K562 (cell line): ENCODE data around the gene TMEM247. TPM values are rescaled to one million over a fixed set of nuclear protein-coding genes. Genes with fewer than 3 reads are reported as not detected.
A peak's percentile ranks its signal among the peaks of the same experiment; 100 is the strongest.

Experiments used
- ATAC-seq: fragments of 200-7000 bp; cut with Tn5 transposase; 3 replicates; pipeline ENCODE4 v1.9.1; 2020; ENCODE audit warnings: moderate library complexity
- BruUV-seq: library from RNA; stranded (reverse); fragments of 400-500 nt; replicated peaks from 2 replicates; lab custom pipeline; 2021; lab: Mats Ljungman, UMichigan
- CTCF ChIA-PET: fragments of 300-600 bp; formaldehyde crosslinking; extraction: SDS; loops from one replicate; lab custom pipeline; 2021; ENCODE audit warnings: low intra/inter-chr PET ratio; lab: Yijun Ruan, JAX
- POLR2A ChIA-PET: fragments of 300-600, 350-650 bp; sonication (Branson Sonifier 250); formaldehyde crosslinking; extraction: SDS; loops from one replicate; lab custom pipeline; 2021; ENCODE audit warnings: antibody characterized with exemption, inconsistent platforms; lab: Yijun Ruan, JAX
- DNase-seq, 4 experiments: peaks; one replicate each; pipeline versions ENCODE4 v3.0.0 to v3.0.0-alpha.2; 2011 to 2018; ENCODE audit warnings: low spot score in 3 of 4, mixed read lengths in 3 of 4; ENCODE audit errors: extremely low read depth in 1 of 4
- FAIRE-seq: peaks from 2 replicates; lab custom pipeline; 2011; peaks lifted over from hg19 to GRCh38; lab: Jason Lieb, UNC
- H2AFZ ChIP-seq: 2 replicates; pipeline ENCODE4 v1.6.0; 2011; ENCODE audit warnings: low read depth, low read length, control low read depth, inconsistent platforms
- H3K27ac ChIP-seq: fragments of 200-600 bp; 3 replicates; pipeline ENCODE4 v1.8.0; 2011; ENCODE audit warnings: low read depth, mild to moderate bottlenecking, control low read depth, inconsistent platforms, low read length, moderate library complexity, mixed read lengths; ENCODE audit errors: extremely low read depth
- H3K27me3 ChIP-seq, 2 experiments: fragments of 300-600 bp in 1 of 2; 2 replicates in 1 of 2; 3 replicates in 1 of 2; pipeline versions ENCODE4 v1.6.0 to v1.8.0; 2011; ENCODE audit warnings: inconsistent platforms in 2 of 2, low read length in 2 of 2, mild to moderate bottlenecking in 1 of 2, mixed read lengths in 1 of 2, moderate library complexity in 1 of 2; ENCODE audit not compliant: control insufficient read depth in 2 of 2, insufficient read depth in 2 of 2
- H3K36me3 ChIP-seq: fragments of 300-600 bp; 3 replicates; pipeline ENCODE4 v1.8.0; 2011; ENCODE audit warnings: mild to moderate bottlenecking, low read length, inconsistent platforms; ENCODE audit not compliant: control insufficient read depth, insufficient read depth
- H3K4me1 ChIP-seq, 2 experiments: fragments of 200-600 bp in 1 of 2; replicated peaks in 1 of 2; 2 replicates in 1 of 2; 3 replicates in 1 of 2; pipeline versions ENCODE4 v1.5.1 to v1.8.0; 2011; ENCODE audit warnings: inconsistent platforms in 2 of 2, low read length in 2 of 2, mild to moderate bottlenecking in 1 of 2, mixed read lengths in 1 of 2, moderate library complexity in 1 of 2; ENCODE audit not compliant: control insufficient read depth in 2 of 2, insufficient read depth in 2 of 2
- H3K4me2 ChIP-seq: 2 replicates; pipeline ENCODE4 v1.6.1; 2011; ENCODE audit warnings: low read length, control low read depth, inconsistent platforms, mixed read lengths; ENCODE audit not compliant: insufficient read depth
- H3K4me3 ChIP-seq: fragments of 200-600 bp; sonication (generic), shearing (Covaris generic); 2 replicates; pipeline ENCODE4 v1.5.1; 2016; ENCODE audit warnings: control low read depth, inconsistent platforms
- H3K79me2 ChIP-seq: fragments of 200-600 bp; 3 replicates; pipeline ENCODE4 v1.8.0; 2011; ENCODE audit warnings: low read length, inconsistent platforms; ENCODE audit not compliant: control insufficient read depth, insufficient read depth
- H3K9ac ChIP-seq, 2 experiments: 2 replicates each; pipeline versions ENCODE4 v1.6.0 to v1.6.1; 2011; ENCODE audit warnings: low read depth in 2 of 2, low read length in 2 of 2, control low read depth in 1 of 2, inconsistent platforms in 1 of 2, mild to moderate bottlenecking in 1 of 2, mixed read lengths in 1 of 2; ENCODE audit not compliant: insufficient read depth in 1 of 2
- H3K9me1 ChIP-seq: one replicate; pipeline ENCODE4 v1.6.0; 2011; ENCODE audit warnings: inconsistent platforms, mild to moderate bottlenecking, low read length, moderate library complexity; ENCODE audit not compliant: control insufficient read depth, insufficient read depth
- H3K9me3 ChIP-seq: replicated peaks from 2 replicates; pipeline ENCODE4 v1.5.1; 2011; ENCODE audit warnings: low read depth, low read length, inconsistent platforms; ENCODE audit not compliant: control insufficient read depth, insufficient read depth
- H4K20me1 ChIP-seq: replicated peaks from 2 replicates; pipeline ENCODE4 v1.6.1; 2011; ENCODE audit warnings: low read length, inconsistent platforms, mixed read lengths; ENCODE audit not compliant: control insufficient read depth, insufficient read depth
- NCOA2 ChIP-seq, 2 experiments: fragments of 450-650 bp; IDR thresholded peaks; 2 replicates each; pipeline ENCODE4 v1.6.1; 2018; ENCODE audit warnings: mild to moderate bottlenecking in 2 of 2, moderate library complexity in 1 of 2; ENCODE audit not compliant: partially characterized antibody in 2 of 2
- NFATC3 ChIP-seq: fragments of 450-650 bp; IDR thresholded peaks from 2 replicates; pipeline ENCODE4 v1.6.1; 2017; ENCODE audit warnings: mild to moderate bottlenecking
- ZNF239 ChIP-seq: fragments of 250-450 bp; sonication (Bioruptor Pico); IDR thresholded peaks from 2 replicates; pipeline ENCODE4 v1.4.0; 2020; ENCODE audit warnings: mild to moderate bottlenecking
- WGBS: fragments of 100-300 bp; shearing (Covaris generic); methylation state at CpG from one replicate; pipeline ENCODE4 v1.1.6; 2016; ENCODE audit warnings: low coverage, mixed read lengths; ENCODE audit not compliant: insufficient coverage; ENCODE audit errors: missing lambda C conversion rate; 5-methylcytosine and 5-hydroxymethylcytosine counted together
- in situ Hi-C: fragments of 300-500 bp; cut with MboI; formaldehyde crosslinking; loops from 4 replicates; pipeline ENCODE4 v1.15.0; 2018; ENCODE audit warnings: inconsistent platforms, mixed read lengths
- intact Hi-C: fragments of 100-400 bp; cut with micrococcal nuclease; formaldehyde crosslinking; loops from 2 replicates; pipeline ENCODE4 v1.14.2; 2022
- polyA plus RNA-seq, 8 experiments: library from polyadenylated mRNA; depleted of rRNA in 4 of 8; stranded (reverse) in 5 of 8; unstranded in 3 of 8; fragments of >200 nt; fragmentation: Nextera tagmentation in 2 of 8; fragmentation: Illumina TruSeq in 1 of 8; extraction: Ambion mirVana in 2 of 8; extraction: Trizol in 1 of 8; gene quantifications; 2 replicates each; pipeline versions ENCODE4 v1.2.1 to v1.2.3, GENCODE V29; 2011 to 2014; ENCODE audit warnings: inconsistent platforms in 1 of 8, missing spikeins in 1 of 8
- total RNA-seq, 7 experiments: library from RNA; depleted of rRNA in 6 of 7; stranded (reverse); fragments of >200 nt in 6 of 7; fragmentation: Illumina TruSeq in 2 of 7; extraction: Trizol in 2 of 7; gene quantifications; 2 replicates each; pipeline versions ENCODE4 v1.2.1 to v1.2.3, GENCODE V29; 2011 to 2021; ENCODE audit warnings: low replicate concordance in 1 of 7
- TF ChIP-seq, protein P1 (sequence below): fragments of 450-650 bp; IDR thresholded peaks from 2 replicates; pipeline ENCODE4 v1.6.1; 2016; ENCODE audit warnings: low read depth, mild to moderate bottlenecking, moderate library complexity
- TF ChIP-seq, protein P2 (sequence below), 2 experiments: fragments of 450-650 bp; IDR thresholded peaks; 2 replicates each; pipeline ENCODE4 v1.6.1; 2016; ENCODE audit warnings: mild to moderate bottlenecking in 2 of 2, borderline replicate concordance in 1 of 2, low read depth in 1 of 2, moderate library complexity in 1 of 2
- TF ChIP-seq, protein P3 (sequence below): fragments of 250-450 bp; sonication (Bioruptor Pico); IDR thresholded peaks from 2 replicates; pipeline ENCODE4 v1.4.0; 2020; ENCODE audit warnings: mild to moderate bottlenecking, moderate library complexity, borderline replicate concordance

Gene TMEM247
- total and polyA plus RNA-seq, 9 of the 15 experiments (the other 6 are each of a cell fraction or from before 2014, with no cell fraction given) = 0.24 to 4.7 (median 3.1) TPM

DNA sequence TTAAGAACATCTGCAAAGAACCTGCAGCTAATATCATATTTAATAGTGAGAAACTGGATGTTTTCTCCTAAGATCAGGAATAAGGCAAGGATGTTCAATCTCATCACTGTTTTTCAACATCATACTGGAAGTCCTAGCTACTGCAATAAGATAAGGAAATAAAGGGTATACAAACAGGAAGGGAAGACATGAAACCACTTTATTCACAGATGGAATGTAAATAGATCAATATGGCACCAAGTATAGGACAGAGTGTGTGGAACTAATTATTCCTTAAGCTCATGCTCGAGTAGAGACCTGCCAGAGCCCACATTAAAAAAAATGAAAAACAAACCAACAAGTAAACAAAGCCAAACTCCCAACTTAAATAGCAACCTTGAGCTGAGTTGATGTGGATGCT is 41.3 kb upstream of the TMEM247 start (continued):
- TF ChIP-seq, protein P1, sequence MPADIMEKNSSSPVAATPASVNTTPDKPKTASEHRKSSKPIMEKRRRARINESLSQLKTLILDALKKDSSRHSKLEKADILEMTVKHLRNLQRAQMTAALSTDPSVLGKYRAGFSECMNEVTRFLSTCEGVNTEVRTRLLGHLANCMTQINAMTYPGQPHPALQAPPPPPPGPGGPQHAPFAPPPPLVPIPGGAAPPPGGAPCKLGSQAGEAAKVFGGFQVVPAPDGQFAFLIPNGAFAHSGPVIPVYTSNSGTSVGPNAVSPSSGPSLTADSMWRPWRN = no peak
- TF ChIP-seq ZNF239 (CRISPR knock-in tag) (no peak), NFATC3 (no peak)

DNA sequence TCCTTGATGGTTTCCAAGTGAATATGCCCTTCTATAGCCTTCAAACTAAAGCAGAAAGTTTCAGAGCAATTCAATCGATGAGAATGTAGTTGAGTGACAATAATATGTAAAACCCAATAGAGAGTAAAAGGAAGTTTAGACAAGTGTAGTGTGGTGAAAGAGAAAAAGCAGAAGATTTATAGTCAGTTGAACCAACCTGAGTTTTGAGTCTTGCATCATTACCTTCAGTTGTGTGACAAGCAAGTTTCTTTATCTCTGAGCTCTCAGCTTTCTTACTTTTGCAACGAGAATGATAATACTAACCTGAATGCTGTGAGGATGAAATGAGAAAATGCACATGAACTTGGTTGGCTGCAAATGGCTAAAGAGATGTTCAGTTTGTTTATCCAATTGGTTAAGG is 40.6 kb upstream of the TMEM247 start:
- intact Hi-C loops (loop anchor here (10.0 kb wide), 1 partner anchor 124 kb away; no protein-coding TSS in a partner anchor), in situ Hi-C loops (no loop called here)
- Histone ChIP-seq H2AFZ (no peak overlapping the region), H3K36me3 (peaks cover 12% of the 10 kb centered on the region; the same call in 2 of the 3 replicates), H3K9me1 (peaks cover 4% of the 10 kb centered on the region), H3K9me3 (no peaks in the 10 kb centered on the region), H3K4me3 (no peak overlapping the region), H3K4me2 (peak overlapping the region; percentile 23), H3K9ac (no peak overlapping the region), H3K27ac (peak overlapping the region; percentile 34; the same call in 1 of the 3 replicates), H3K27me3 (no peaks in the 10 kb centered on the region), H3K4me1 (peaks cover 5 to 44% of the 10 kb centered on the region in 2 experiments; a peak in 4 of 5 replicates), H4K20me1 (peaks cover 4% of the 10 kb centered on the region; the same call in 1 of the 2 replicates), H3K79me2 (peaks cover 7% of the 10 kb centered on the region; the same call in 2 of the 3 replicates)
- ATAC-seq = peak; percentile 67
- BruUV-seq = no TSS peak
- CTCF ChIA-PET = no interaction called here
- FAIRE-seq = peak; percentile 56
- POLR2A ChIA-PET = interaction anchor here (0.6 to 3.3 kb wide), 4 partner anchors 9 to 73 kb away, joined by 3 to 22 read pairs (median 3); no protein-coding TSS in a partner anchor
- 7% methylated on average over 2 of the region's 2 CpGs for whole genome bisulfite sequencing
- DNase-seq = peak in 1 of 4 experiments; percentile 30
- TF ChIP-seq NCOA2 (IDR thresholded peaks at IDR 0.05; ENCODE audit: partially characterized antibody in 2 of 2) = no peak
- TF ChIP-seq, protein P2, sequence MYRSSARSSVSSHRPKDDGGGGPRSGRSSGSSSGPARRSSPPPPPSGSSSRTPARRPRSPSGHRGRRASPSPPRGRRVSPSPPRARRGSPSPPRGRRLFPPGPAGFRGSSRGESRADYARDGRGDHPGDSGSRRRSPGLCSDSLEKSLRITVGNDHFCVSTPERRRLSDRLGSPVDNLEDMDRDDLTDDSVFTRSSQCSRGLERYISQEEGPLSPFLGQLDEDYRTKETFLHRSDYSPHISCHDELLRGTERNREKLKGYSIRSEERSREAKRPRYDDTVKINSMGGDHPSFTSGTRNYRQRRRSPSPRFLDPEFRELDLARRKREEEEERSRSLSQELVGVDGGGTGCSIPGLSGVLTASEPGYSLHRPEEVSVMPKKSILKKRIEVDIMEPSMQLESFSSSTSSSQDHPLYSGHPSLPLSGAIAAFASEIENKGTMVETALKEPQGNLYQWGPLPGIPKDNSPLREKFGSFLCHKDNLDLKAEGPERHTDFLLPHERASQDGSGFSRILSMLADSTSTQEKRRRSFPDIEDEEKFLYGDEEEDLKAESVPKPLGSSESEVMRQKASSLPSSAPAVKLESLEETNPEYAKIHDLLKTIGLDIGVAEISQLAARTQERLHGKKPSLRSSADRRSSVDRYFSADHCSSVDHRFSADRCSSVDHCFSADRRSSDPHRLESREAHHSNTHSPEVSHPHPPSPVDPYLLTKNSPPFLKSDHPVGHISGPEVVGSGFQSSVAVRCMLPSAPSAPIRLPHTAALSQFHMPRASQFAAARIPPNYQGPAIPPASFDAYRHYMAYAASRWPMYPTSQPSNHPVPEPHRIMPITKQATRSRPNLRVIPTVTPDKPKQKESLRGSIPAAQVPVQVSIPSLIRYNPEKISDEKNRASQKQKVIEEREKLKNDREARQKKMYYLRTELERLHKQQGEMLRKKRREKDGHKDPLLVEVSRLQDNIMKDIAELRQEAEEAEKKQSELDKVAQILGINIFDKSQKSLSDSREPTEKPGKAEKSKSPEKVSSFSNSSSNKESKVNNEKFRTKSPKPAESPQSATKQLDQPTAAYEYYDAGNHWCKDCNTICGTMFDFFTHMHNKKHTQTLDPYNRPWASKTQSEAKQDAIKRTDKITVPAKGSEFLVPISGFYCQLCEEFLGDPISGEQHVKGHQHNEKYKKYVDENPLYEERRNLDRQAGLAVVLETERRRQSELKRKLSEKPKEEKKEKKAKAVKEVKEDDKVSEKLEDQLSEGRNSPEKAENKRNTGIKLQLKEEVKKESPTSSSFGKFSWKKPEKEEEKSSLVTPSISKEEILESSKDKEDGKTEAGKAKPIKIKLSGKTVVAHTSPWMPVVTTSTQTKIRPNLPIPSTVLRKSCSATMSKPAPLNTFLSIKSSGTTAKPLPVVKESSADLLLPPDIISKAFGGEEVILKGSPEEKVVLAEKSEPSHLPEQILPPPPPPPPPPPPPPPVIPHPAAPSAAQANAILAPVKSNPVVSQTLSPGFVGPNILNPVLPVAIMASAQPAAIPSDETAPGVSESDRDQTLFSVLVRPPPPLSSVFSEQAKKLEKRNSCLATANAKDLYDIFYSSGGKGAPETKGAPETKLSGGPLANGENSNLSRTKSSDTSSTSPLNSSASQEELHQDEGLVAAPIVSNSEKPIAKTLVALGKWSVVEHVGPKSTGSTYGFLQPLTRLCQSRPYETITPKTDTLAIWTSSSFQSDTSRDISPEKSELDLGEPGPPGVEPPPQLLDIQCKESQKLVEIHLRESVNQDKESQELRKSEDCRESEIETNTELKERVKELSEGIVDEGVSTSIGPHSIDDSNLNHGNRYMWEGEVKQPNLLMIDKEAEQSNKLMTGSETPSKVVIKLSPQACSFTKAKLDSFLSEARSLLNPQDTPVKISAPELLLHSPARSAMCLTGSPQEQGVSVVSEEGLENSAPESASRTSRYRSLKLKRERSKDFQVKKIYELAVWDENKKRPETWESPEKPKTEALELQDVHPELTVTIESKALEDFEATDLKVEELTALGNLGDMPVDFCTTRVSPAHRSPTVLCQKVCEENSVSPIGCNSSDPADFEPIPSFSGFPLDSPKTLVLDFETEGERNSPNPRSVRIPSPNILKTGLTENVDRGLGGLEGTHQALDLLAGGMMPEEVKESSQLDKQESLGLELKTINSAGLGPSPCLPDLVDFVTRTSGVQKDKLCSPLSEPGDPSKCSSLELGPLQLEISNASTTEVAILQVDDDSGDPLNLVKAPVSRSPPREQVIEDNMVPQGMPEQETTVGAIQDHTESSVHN (IDR thresholded peaks at IDR 0.05; ENCODE audit: borderline replicate concordance in 1 of 2, low read depth in 1 of 2) = peak in 1 of 2 experiments; percentile 40; a peak in 1 of 4 replicates
- TF ChIP-seq, protein P3, sequence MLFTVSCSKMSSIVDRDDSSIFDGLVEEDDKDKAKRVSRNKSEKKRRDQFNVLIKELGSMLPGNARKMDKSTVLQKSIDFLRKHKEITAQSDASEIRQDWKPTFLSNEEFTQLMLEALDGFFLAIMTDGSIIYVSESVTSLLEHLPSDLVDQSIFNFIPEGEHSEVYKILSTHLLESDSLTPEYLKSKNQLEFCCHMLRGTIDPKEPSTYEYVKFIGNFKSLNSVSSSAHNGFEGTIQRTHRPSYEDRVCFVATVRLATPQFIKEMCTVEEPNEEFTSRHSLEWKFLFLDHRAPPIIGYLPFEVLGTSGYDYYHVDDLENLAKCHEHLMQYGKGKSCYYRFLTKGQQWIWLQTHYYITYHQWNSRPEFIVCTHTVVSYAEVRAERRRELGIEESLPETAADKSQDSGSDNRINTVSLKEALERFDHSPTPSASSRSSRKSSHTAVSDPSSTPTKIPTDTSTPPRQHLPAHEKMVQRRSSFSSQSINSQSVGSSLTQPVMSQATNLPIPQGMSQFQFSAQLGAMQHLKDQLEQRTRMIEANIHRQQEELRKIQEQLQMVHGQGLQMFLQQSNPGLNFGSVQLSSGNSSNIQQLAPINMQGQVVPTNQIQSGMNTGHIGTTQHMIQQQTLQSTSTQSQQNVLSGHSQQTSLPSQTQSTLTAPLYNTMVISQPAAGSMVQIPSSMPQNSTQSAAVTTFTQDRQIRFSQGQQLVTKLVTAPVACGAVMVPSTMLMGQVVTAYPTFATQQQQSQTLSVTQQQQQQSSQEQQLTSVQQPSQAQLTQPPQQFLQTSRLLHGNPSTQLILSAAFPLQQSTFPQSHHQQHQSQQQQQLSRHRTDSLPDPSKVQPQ (CRISPR knock-in tag) = no peak
